NCI-H774 (cell line): ENCODE results near the gene ASB13.
"Not testable (repeated sequence)": the region's sequence is repeated elsewhere in the genome, so short reads cannot be mapped to it uniquely, and the experiment has no call there.

Experiments
- DNase-seq: peaks from one replicate; lab custom pipeline; 2025; lab: John Stamatoyannopoulos, UW

Gene ASB13

DNA sequence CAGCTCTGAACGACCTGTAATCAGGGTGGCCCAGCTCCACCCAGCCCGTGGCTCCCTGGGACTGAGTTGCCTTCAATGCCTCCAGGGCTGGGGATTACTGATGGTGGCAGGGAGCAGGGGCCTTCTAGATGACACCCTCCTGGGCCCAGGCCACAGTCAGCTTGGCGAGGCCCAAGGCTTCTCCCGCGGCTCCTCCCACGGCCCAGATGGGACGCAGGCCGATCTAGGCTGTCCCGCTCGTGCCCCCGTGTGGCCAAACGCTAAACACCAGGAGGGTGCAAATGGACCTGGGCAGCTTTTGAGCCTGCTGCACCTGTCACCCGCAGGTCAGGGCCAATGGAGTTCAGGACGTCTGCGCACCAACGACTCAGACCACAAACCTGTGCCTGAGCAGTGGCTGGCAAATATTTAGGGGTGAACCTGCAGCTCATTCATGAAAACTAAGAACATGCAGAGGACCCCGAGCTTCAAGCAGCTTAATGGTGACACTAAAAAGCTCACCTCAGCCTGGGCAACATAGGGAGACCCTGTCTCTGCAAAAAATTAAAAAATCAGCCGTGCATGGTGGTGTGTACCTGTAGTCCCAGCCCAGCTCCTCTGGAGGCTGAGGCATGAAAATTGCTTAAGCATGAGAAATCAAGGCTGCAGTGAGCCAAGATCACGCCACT is 43.2 kb downstream of the ASB13 start:
- peak; percentile 85 for DNase-seq

- no peak for DNase-seq
Observed at GRCh38 chr10:5622186-5622960, 44.0 kb downstream of the ASB13 start.

DNA sequence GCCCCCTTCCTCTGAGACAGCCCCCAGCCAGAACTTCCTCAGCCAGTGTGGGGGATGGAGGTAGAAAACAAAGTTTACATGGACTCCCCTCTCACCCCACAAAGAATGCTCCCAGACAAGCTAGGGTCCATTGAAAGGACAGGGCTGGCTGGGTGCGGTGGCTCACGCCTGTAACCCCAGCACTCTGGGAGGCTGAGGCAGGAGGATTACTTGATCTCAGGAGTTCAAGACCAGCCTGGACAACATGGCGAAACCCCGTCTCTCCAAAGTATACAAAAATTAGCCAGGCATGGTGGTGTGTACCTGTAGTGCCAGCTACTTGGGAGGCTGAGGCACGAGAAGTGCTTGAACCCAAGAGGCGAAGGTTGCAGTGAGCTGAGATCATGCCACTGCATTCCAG is 45.0 kb downstream of the ASB13 start:
- not testable (repeated sequence) for DNase-seq

- no peak for DNase-seq
Observed at GRCh38 chr10:5620966-5621365, 45.4 kb downstream of the ASB13 start.

- DNase-seq: no peak
Observed at GRCh38 chr10:5620223-5620721, 46.1 kb downstream of the ASB13 start.

DNA sequence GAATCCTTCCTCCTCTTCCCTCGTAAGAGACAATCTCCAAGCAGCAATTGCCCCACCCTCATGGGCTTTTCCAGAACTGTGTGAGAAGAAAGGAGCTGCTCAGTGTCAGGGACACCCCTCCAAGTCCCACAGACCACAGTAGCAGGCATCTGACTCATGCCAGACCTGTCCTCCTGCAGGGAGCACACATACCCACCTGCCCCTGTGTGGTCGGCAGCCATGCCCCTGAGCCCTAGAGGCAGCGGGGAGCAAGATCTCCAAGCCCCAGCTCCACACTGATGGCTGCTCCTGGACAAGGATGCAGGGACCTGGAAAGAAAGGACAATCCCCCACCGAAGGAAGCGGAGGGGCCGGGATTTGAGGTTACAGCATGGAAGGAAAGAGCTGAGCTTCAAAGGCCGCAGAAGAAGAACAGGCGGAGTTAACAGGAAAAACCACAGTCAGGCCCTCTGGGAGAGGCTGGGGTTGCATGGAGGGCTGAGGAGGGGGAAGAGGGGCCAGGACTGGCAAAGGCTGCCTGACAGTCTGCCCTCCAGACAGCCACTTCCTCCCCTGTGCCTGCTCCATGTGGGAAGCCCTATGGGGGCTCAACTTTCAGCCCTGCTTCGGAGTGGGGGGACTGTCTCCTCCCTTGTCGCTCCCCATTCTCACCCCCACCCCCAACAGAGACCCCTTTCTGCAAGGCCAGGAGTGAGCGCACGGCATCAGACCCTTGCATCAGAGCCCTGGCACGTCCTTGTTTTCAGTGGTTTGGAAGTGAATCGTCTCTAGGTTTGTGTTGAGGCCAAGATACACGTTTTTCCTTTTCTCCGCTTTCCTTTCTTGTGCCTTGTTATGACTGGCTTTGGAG is 46.8 kb downstream of the ASB13 start:
- DNase-seq: no peak

- DNase-seq: no peak
Observed at GRCh38 chr10:5618829-5619228, 47.6 kb downstream of the ASB13 start.

- DNase-seq: no peak
Observed at GRCh38 chr10:5618042-5618441, 48.4 kb downstream of the ASB13 start.

DNA sequence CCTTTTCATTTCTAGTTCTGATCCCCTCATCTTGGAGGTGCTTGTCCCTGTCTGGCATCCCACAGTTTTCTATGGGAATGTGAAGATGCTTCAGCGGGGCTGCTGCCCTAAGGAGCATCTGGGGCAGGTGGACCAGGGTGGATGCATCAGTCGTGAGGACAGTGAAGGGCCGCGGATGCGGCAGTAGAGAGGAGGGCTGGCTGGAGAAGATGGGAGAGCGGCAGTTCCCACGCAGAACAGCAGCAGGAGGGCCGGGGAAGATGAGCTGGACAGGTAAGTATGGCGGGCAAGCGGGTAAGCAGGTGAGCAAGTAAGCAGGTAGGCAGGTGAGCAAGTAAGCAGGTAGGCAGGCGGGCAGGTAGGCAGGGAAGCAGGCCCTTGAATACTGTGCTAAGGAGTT is 48.9 kb downstream of the ASB13 start:
- DNase-seq: no peak

GRCh38 chr10:5616836-5617235 is 49.6 kb downstream of the ASB13 start:
- DNase-seq: no peak

DNA sequence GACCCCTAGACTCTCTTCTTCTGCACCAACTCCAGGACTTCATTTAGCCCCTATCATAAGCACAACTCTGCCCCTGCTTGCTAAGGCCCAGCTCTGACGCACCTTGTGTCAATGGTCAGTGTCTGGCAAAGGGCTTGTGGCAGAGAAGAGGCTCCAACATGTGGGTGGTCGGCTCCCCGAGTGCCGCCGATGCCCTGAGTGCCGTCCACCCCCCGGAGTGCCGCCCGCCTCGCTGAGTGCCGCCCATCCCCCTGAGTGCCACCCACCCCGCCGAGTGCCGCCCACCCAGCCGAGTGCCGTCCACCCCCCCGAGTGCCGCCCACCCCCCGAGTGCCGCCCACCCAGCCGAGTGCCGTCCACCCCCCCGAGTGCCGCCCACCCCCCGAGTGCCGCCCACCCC is 50.3 kb downstream of the ASB13 start:
- DNase-seq: no peak

DNA sequence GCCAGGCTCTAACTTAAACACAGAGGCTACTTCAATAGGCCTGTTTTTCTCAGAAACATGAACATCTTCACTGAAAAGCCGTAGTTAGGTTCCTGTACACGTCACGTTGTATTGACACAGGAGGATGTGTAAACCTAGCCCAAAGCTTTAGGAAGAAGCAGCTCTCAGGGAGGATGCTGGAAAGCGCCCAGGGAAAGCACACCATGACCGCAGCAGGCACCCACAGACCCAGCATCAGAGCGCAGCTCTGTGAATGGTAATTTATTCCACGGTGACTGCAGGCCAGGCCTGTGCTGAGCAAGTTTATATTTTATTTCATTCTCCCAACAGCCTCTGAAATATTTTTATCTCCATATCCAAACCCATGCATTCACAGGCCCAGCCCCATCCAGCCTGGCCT is 51.1 kb downstream of the ASB13 start:
- no peak for DNase-seq

DNA sequence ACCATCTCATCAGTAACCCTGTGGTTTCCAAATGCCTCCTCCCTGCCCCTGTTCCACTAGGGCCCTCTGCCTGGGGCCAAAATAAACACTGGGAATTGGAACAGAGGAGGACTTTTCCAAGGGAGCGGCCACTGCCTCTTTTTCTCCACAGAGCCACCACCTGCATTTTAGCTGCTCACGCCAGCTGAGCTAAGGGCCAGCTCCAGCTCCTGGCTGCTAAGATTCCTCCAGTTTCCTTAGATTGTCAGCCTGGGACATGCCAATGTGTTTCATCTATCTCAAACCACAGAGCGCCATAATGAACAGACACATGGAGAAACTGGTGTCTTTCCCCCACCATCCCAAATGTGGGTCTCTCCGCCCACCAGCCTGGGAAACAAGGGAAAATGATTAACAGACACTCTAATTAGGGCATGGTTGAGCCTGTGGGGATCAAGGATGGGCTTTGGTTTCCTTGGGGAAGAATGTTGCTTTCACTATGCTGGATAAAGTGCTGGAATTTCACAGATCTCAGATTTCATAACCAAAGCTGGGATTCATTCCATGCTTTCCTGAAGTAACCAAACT is 52.2 kb downstream of the ASB13 start:
- DNase-seq: no peak

GRCh38 chr10:5613481-5614154 is 52.8 kb downstream of the ASB13 start:
- no peak for DNase-seq

DNA sequence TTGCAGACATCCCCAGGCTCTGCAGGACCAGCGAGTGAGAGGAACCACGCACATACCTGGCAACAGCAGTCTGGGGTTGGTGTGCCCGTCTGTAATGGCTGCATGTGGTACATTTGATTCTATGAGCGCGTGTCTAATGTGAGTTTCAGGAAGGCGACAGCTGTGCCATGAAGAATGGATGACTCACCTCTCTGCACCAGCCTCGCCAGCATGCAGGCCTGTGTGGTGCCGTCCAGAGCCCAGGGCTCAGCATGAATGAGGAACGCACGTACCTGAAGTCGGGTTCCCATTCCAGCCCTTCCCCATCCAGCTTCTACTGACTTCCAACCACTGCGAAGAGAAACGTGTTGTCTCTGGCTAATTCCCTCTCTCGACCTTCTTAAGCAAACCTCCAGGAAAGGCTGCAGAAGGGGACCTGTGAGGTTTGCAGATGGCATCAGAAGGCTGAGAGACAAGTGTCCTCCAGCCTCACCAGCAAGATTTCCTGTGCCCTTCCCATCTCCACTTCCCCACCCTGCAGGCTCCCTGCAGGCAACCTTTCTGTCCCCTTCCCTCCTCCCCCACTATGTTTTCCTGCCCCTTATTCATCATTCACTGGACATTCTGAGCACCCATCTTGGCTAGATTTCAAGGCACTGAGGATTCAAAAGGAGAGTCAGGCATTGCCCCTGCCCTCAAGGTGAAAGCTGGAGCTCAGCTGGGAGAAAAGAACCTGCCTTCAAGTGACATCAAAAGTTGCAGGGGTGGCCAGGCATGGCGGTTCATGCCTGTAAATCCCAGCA is 54.3 kb downstream of the ASB13 start:
- peak; percentile 64 for DNase-seq

DNA sequence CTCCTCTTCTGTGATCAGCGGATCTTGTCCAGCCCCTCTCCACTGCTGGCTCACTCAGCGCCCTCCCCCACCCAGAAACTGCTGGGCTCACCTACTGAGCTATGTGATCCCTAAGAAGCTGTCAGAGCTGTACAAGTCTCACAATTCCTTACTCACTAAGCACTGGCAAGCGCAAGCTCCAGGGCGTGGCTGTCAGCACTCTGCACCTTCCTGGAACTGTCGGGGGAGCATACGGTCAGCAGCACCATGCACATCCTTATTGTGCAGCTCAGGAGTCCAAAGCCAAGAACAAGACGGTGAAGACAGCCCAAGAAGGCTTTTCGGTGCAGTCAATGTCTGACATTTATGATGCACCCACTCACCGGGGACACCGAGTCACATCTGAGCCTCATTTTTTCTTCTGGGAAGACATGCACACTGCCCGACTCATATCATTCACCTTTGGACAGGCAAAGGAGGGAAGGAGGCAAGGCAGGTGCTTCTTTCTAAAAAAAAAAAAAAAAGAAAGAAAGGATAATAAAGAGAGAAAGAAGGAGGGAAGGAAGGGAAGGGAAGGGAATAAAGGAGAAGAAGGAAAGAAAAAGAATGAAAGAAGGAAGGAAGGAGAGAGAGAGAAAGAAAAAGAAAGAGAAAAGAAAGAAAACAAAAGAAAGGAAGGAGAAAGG is 56.3 kb downstream of the ASB13 start:
- DNase-seq: no peak

DNA sequence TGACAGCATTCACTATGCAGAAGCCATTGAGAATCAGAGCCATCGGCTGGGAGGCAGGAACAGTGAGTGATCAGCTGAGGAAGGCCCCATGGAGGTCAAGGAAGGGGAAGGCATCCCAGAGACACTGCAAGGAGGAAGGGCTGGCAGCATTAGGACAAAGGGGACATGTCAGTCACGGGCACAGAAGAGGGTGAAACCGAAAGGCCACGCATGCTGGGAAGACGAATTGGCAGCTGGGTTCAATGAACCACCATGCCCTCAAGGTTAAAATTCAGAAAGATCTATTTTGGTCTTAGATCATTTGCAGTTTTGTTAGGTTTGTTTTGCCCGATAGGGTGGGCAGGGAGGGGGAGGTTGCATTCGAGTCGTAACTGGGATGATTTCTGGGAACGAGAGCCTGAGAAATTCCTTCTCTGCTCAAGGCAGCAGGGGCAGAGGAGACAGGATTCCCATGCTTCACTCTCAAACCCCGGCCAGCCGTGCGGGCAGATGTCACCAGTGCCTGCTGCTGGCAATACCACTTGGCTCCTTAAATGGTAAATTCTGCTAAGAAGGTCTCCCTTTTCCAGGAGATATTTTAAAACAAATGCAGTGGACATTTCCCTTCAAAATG is 57.7 kb downstream of the ASB13 start:
- no peak for DNase-seq

DNA sequence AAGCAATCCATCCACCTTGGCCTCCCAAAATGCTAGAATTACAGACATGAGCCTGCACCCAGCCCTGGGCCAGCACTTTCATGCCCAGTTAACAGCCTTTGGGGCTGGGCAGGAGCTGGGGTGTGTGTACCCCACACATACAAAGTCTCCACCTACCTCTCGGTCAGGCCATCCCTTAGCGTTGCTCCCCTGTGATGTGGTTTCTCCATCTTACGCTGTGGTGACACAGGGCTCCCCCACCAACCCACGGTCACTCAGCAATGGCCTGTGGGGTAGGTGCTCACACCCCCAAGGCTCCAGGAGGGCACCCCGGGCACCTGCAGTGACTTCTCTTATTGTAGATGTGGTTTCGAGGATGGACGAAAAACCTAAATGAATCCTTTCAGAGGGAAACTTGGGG is 58.8 kb downstream of the ASB13 start:
- no peak for DNase-seq

DNA sequence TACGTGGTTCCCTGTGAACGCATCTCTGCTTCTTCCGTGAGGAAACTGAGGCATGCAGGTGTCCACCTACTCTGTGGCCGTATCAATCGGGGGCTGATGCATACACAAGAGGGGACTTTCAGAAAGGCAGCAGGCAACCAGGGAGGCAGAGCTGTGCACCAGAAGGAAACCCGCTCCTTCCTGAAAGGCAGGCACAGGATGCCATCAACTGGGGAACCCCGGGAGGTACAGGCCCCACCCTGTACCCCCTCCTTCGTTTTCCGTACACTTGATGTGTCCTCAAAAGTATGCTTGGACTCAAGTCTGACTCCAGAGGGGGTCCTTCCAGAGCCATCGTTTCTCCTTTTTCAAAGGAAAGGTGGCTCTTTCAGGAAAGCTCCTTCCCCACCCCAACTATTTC is 59.5 kb downstream of the ASB13 start:
- DNase-seq: no peak

- DNase-seq: no peak
Observed at GRCh38 chr10:5606321-5606720, 60.1 kb downstream of the ASB13 start.
